Mucosa of rectum (tissue), 2 donors: ENCODE results near the gene FAM170A.

Experiments
- H3K27ac ChIP-seq, 2 donors: one replicate each; pipeline ENCODE4 v1.7.0; 2013; ENCODE audit warnings: inconsistent platforms in 2 of 2, low read depth in 2 of 2, low read length in 2 of 2
- H3K27me3 ChIP-seq, 2 donors: one replicate each; pipeline ENCODE4 v1.7.0; 2013; ENCODE audit warnings: low read length in 2 of 2; ENCODE audit not compliant: control insufficient read depth in 2 of 2, insufficient read depth in 2 of 2
- H3K36me3 ChIP-seq, 2 donors: one replicate each; pipeline ENCODE4 v1.7.0; 2013; ENCODE audit warnings: low read length in 2 of 2; ENCODE audit not compliant: control insufficient read depth in 2 of 2, insufficient read depth in 2 of 2
- H3K4me1 ChIP-seq, 2 donors: one replicate each; pipeline ENCODE4 v1.7.0; 2013; ENCODE audit warnings: low read length in 2 of 2, mild to moderate bottlenecking in 1 of 2; ENCODE audit not compliant: control insufficient read depth in 2 of 2, insufficient read depth in 2 of 2
- H3K4me3 ChIP-seq, 2 donors: one replicate each; pipeline ENCODE4 v1.7.0; 2013; ENCODE audit warnings: low read length in 2 of 2
- H3K9ac ChIP-seq, 2 donors: one replicate each; pipeline ENCODE4 v1.7.0; 2013; ENCODE audit warnings: low read length in 2 of 2, low read depth in 1 of 2, mild to moderate bottlenecking in 1 of 2
- H3K9me3 ChIP-seq, 2 donors: one replicate each; pipeline ENCODE4 v1.7.0; 2013; ENCODE audit warnings: low read length in 2 of 2; ENCODE audit not compliant: control insufficient read depth in 2 of 2
- donor health status: healthy.
- donor health status: Normal muscosa, but diverticular disease.

Gene FAM170A

GRCh38 chr5:119629339-119629738 lies at the start of gene FAM170A:
FAM170A (plus strand) TSS chr5:119629558; CDS start chr5:119629769, 211 bp downstream.
- Histone ChIP-seq H3K27ac (no peak within 1 kb of the TSS), H3K4me3 (no peak within 1 kb of the TSS), H3K36me3 (no peaks in the 10 kb centered on the region), H3K27me3 (no peaks in the 10 kb centered on the region), H3K9me3 (no peaks in the 10 kb centered on the region), H3K4me1 (no peaks in the 10 kb centered on the region), H3K9ac (no peak within 1 kb of the TSS)

- no peaks in the 10 kb centered on the region for H3K9me3 ChIP-seq
- no peak overlapping the region for H3K9ac ChIP-seq
- H3K4me3 ChIP-seq, result no peak overlapping the region
- H3K27ac ChIP-seq, result no peak overlapping the region
- H3K36me3 ChIP-seq, result no peaks in the 10 kb centered on the region
- no peaks in the 10 kb centered on the region for H3K4me1 ChIP-seq
- no peaks in the 10 kb centered on the region for H3K27me3 ChIP-seq
Observed at GRCh38 chr5:119582987-119583386, 46.4 kb upstream of the FAM170A start.

- Histone ChIP-seq H3K9me3 (no peaks in the 10 kb centered on the region), H3K4me3 (no peak overlapping the region), H3K36me3 (no peaks in the 10 kb centered on the region), H3K9ac (no peak overlapping the region), H3K27me3 (no peaks in the 10 kb centered on the region), H3K4me1 (no peaks in the 10 kb centered on the region), H3K27ac (no peak overlapping the region)
Observed at GRCh38 chr5:119583684-119584083, 45.7 kb upstream of the FAM170A start.

- Histone ChIP-seq H3K36me3 (no peaks in the 10 kb centered on the region), H3K4me1 (no peaks in the 10 kb centered on the region), H3K27me3 (no peaks in the 10 kb centered on the region), H3K9ac (no peak overlapping the region), H3K9me3 (no peaks in the 10 kb centered on the region), H3K27ac (no peak overlapping the region), H3K4me3 (no peak overlapping the region)
Observed at GRCh38 chr5:119596046-119596445, 33.3 kb upstream of the FAM170A start.

- Histone ChIP-seq H3K36me3 (no peaks in the 10 kb centered on the region), H3K9ac (no peak overlapping the region), H3K4me1 (no peaks in the 10 kb centered on the region), H3K27ac (no peak overlapping the region), H3K4me3 (no peak overlapping the region), H3K27me3 (no peaks in the 10 kb centered on the region), H3K9me3 (no peaks in the 10 kb centered on the region)
Observed at GRCh38 chr5:119597728-119598298, 31.5 kb upstream of the FAM170A start.

GRCh38 chr5:119613937-119614336 lies 15.4 kb upstream of the FAM170A start:
- no peak overlapping the region for H3K4me3 ChIP-seq
- H3K27ac ChIP-seq, result no peak overlapping the region
- H3K27me3 ChIP-seq, result no peaks in the 10 kb centered on the region
- H3K36me3 ChIP-seq, result no peaks in the 10 kb centered on the region
- no peaks in the 10 kb centered on the region for H3K9me3 ChIP-seq
- no peak overlapping the region for H3K9ac ChIP-seq
- no peaks in the 10 kb centered on the region for H3K4me1 ChIP-seq

- H3K27ac ChIP-seq, result no peak overlapping the region
- no peaks in the 10 kb centered on the region for H3K4me1 ChIP-seq
- no peak overlapping the region for H3K4me3 ChIP-seq
- H3K27me3 ChIP-seq, result no peaks in the 10 kb centered on the region
- H3K9ac ChIP-seq, result no peak overlapping the region
- no peaks in the 10 kb centered on the region for H3K36me3 ChIP-seq
- no peaks in the 10 kb centered on the region for H3K9me3 ChIP-seq
Observed at GRCh38 chr5:119614838-119615237, 14.5 kb upstream of the FAM170A start.

GRCh38 chr5:119626086-119626485 lies 3.3 kb upstream of the FAM170A start:
- no peaks in the 10 kb centered on the region for H3K36me3 ChIP-seq
- no peaks in the 10 kb centered on the region for H3K9me3 ChIP-seq
- H3K27ac ChIP-seq, result no peak overlapping the region
- H3K4me3 ChIP-seq, result no peak overlapping the region
- H3K4me1 ChIP-seq, result no peaks in the 10 kb centered on the region
- no peaks in the 10 kb centered on the region for H3K27me3 ChIP-seq
- H3K9ac ChIP-seq, result no peak overlapping the region

GRCh38 chr5:119630752-119631440 lies 1.5 kb downstream of the FAM170A start:
- H3K27ac ChIP-seq, result no peak overlapping the region

GRCh38 chr5:119631660-119632059 lies 2.3 kb downstream of the FAM170A start:
- Histone ChIP-seq H3K9me3 (no peaks in the 10 kb centered on the region), H3K4me1 (no peaks in the 10 kb centered on the region), H3K9ac (no peak overlapping the region), H3K36me3 (no peaks in the 10 kb centered on the region), H3K27me3 (no peaks in the 10 kb centered on the region), H3K27ac (no peak overlapping the region), H3K4me3 (no peak overlapping the region)

More at GRCh38 chr5:119630752-119631440, 1.5 kb downstream of the FAM170A start:
- Histone ChIP-seq H3K9me3 (no peaks in the 10 kb centered on the region), H3K36me3 (no peaks in the 10 kb centered on the region), H3K9ac (no peak overlapping the region), H3K4me1 (no peaks in the 10 kb centered on the region), H3K4me3 (no peak overlapping the region), H3K27me3 (no peaks in the 10 kb centered on the region)
